ENCODE measurements around the gene PTPRN2. TPM values are rescaled to one million over a fixed set of nuclear protein-coding genes. Genes with fewer than 3 reads are reported as not detected.

The PTPRN2 gene
- total RNA-seq, 1 experiment from 2014 or later: not detected

GRCh38 chr7:158415316-158415715 is 172.3 kb downstream of the PTPRN2 start:
- Histone ChIP-seq H4K20me1 (ENCODE audit: insufficient read depth) (no peaks in the 10 kb centered on the region), H3K27ac (no peak overlapping the region), H3K4me1 (replicated peaks; ENCODE audit: insufficient read depth) (no peaks in the 10 kb centered on the region), H3F3A (ENCODE audit: insufficient read depth, low read depth) (no peaks in the 10 kb centered on the region), H2AFZ (no peak overlapping the region), H3K9me3 (ENCODE audit: insufficient read depth, low read depth) (no peaks in the 10 kb centered on the region), H3K79me2 (ENCODE audit: low read depth) (no peaks in the 10 kb centered on the region), H3K4me3 (no peak overlapping the region), H3K36me3 (ENCODE audit: low read depth) (no peaks in the 10 kb centered on the region), H3K4me2 (no peak overlapping the region), H3K9me2 (ENCODE audit: insufficient read depth) (no peaks in the 10 kb centered on the region), H3K27me3 (ENCODE audit: insufficient read depth, low read depth) (peaks cover 89% of the 10 kb centered on the region)
- no TSS peak for BruUV-seq (replicated peaks)
- intact Hi-C loops (cut with micrococcal nuclease; ENCODE audit: unreplicated experiment): no loop called here
- no peak for TF ChIP-seq CTCF (conservative IDR thresholded peaks at IDR 0.05)
- TF ChIP-seq EZH2 (IDR thresholded peaks at IDR 0.05; ENCODE audit: low read depth): no peak
- ChIA-PET CTCF (no interaction called here), POLR2A (ENCODE audit: unreplicated experiment) (no interaction called here)
- DNase-seq: no peak

GRCh38 chr7:158414486-158414961 is 173.1 kb downstream of the PTPRN2 start:
- Histone ChIP-seq H2AFZ (no peak overlapping the region), H3K4me1 (replicated peaks; ENCODE audit: insufficient read depth) (no peaks in the 10 kb centered on the region), H3K4me2 (no peak overlapping the region), H3K79me2 (ENCODE audit: low read depth) (no peaks in the 10 kb centered on the region), H4K20me1 (ENCODE audit: insufficient read depth) (no peaks in the 10 kb centered on the region), H3K4me3 (no peak overlapping the region), H3F3A (ENCODE audit: insufficient read depth, low read depth) (no peaks in the 10 kb centered on the region), H3K9me3 (ENCODE audit: insufficient read depth, low read depth) (no peaks in the 10 kb centered on the region), H3K36me3 (ENCODE audit: low read depth) (no peaks in the 10 kb centered on the region), H3K9me2 (ENCODE audit: insufficient read depth) (no peaks in the 10 kb centered on the region), H3K27me3 (ENCODE audit: insufficient read depth, low read depth) (peaks cover 89% of the 10 kb centered on the region), H3K27ac (no peak overlapping the region)
- ChIA-PET POLR2A (ENCODE audit: unreplicated experiment) (no interaction called here), CTCF (no interaction called here)
- TF ChIP-seq EZH2 (IDR thresholded peaks at IDR 0.05; ENCODE audit: low read depth) (peak; percentile 86; the same call in 1 of the 2 replicates), CTCF (conservative IDR thresholded peaks at IDR 0.05) (no peak)
- no peak for DNase-seq
- intact Hi-C loops (cut with micrococcal nuclease; ENCODE audit: unreplicated experiment): no loop called here
- BruUV-seq (replicated peaks): no TSS peak

GRCh38 chr7:158414002-158414401 is 173.6 kb downstream of the PTPRN2 start:
- H4K20me1 ChIP-seq (ENCODE audit: insufficient read depth): no peaks in the 10 kb centered on the region
- no peak overlapping the region for H2AFZ ChIP-seq
- no peaks in the 10 kb centered on the region for H3K9me2 ChIP-seq (ENCODE audit: insufficient read depth)
- H3K4me2 ChIP-seq: no peak overlapping the region
- no peaks in the 10 kb centered on the region for H3K36me3 ChIP-seq (ENCODE audit: low read depth)
- no peak overlapping the region for H3K4me3 ChIP-seq
- no peaks in the 10 kb centered on the region for H3K79me2 ChIP-seq (ENCODE audit: low read depth)
- BruUV-seq (replicated peaks): no TSS peak
- TF ChIP-seq EZH2 (IDR thresholded peaks at IDR 0.05; ENCODE audit: low read depth): no peak
- TF ChIP-seq CTCF (conservative IDR thresholded peaks at IDR 0.05): no peak
- no peaks in the 10 kb centered on the region for H3K9me3 ChIP-seq (ENCODE audit: insufficient read depth, low read depth)
- H3F3A ChIP-seq (ENCODE audit: insufficient read depth, low read depth): no peaks in the 10 kb centered on the region
- peaks cover 89% of the 10 kb centered on the region for H3K27me3 ChIP-seq (ENCODE audit: insufficient read depth, low read depth)
- ChIA-PET POLR2A (ENCODE audit: unreplicated experiment) (no interaction called here), CTCF (no interaction called here)
- H3K27ac ChIP-seq: no peak overlapping the region
- H3K4me1 ChIP-seq (replicated peaks; ENCODE audit: insufficient read depth): no peaks in the 10 kb centered on the region
- no peak for DNase-seq
- intact Hi-C loops (cut with micrococcal nuclease; ENCODE audit: unreplicated experiment): no loop called here

Measured in PC-9 (cell line).